SK-MEL-5 (cell line): ENCODE data around the gene STPG4. TPM values are rescaled to one million over a fixed set of nuclear protein-coding genes. Genes with fewer than 3 reads are reported as not detected.

ENCODE experiments used
- DNase-seq: peaks from one replicate; pipeline ENCODE4 v3.0.0-alpha.2; 2016; ENCODE audit warnings: low read depth, low spot score
- in situ Hi-C: cut with HindIII; loops from 2 replicates; pipeline ENCODE4 v1.10.0; 2016; ENCODE audit warnings: low sequenced_read_pairs, high pct_unique_total_duplicates, low pct_unique_long_range_greater_than_20kb
- total RNA-seq: library from RNA; depleted of rRNA; stranded (reverse); fragments of >200 nt; shearing (Covaris generic); gene quantifications from 2 replicates; pipeline ENCODE4 v1.2.3, GENCODE V29; 2014; rRNA removed

Gene STPG4
- total RNA-seq, 1 experiment from 2014 or later, result 0.26 TPM

DNA sequence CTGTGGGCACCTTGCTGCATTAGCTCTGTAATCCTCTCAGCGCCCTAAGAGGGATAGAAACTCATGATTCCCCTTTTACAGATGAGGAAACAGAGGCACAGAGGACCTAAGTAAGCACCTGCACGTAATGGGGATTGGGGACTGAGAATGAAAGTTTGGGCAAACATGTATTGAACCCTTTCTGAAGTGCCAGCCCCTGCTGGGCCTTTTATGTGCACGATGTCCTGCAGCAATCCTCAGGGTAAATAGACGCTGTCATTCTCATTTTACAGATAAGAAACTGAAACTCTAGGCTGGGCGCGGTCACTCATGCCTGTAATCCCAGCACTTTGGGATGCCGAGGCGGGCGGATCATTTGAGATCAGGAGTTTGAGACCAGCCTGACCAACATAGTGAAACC is 117.4 kb downstream of the STPG4 start:
- in situ Hi-C loops, result no loop called here
- DNase-seq, result no peak

Other genes with a start within 250 kb of the STPG4 start
- 182 and 193 TPM in 2 replicates for gene MCFD2, start 239.5 kb downstream of the STPG4 start, total RNA-seq
- gene TTC7A, start 214.1 kb downstream of the STPG4 start, total RNA-seq, result 2.2 and 2.7 TPM in 2 replicates
- 521 and 606 TPM in 2 replicates for gene CALM2, start 21.2 kb upstream of the STPG4 start, total RNA-seq
- gene EPCAM, start 214.0 kb upstream of the STPG4 start, total RNA-seq, result not detected in 2 replicates
- gene MSH2, start 247.8 kb upstream of the STPG4 start, total RNA-seq, result 46.3 and 46.9 TPM in 2 replicates